Psoas muscle (tissue), 8 donors: ENCODE data around the gene TMEM184B. TPM values are rescaled to one million over a fixed set of nuclear protein-coding genes. Genes with fewer than 3 reads are reported as not detected.
"Not testable (repeated sequence)": the region's sequence is repeated elsewhere in the genome, so short reads cannot be mapped to it uniquely, and the experiment has no call there.

Experiments
- ATAC-seq, 4 donors: fragments of 200-7000 bp; cut with Tn5 transposase; one replicate each; pipeline ENCODE4 v1.9.1; 2020; ENCODE audit warnings: moderate library complexity in 3 of 4, mild to moderate bottlenecking in 2 of 4
- DNase-seq, 2 donors: peaks; one replicate each; pipeline ENCODE4 v3.0.0-alpha.2; 2020
- H3K27ac ChIP-seq: fragments of 200-600 bp; one replicate; pipeline ENCODE4 v1.8.0; 2022
- H3K27me3 ChIP-seq, 3 donors: fragments of 200-600 bp in 1 of 3; one replicate each; pipeline versions ENCODE4 v1.6.1 to v1.8.0; 2013 to 2022; ENCODE audit warnings: low read length in 2 of 3, mild to moderate bottlenecking in 2 of 3, moderate library complexity in 1 of 3; ENCODE audit not compliant: insufficient read depth in 3 of 3
- H3K36me3 ChIP-seq, 2 donors: fragments of 200-600 bp in 1 of 2; one replicate each; pipeline versions ENCODE4 v1.6.1 to v1.8.0; 2013 to 2022; ENCODE audit warnings: low read depth in 1 of 2, mild to moderate bottlenecking in 1 of 2, moderate library complexity in 1 of 2; ENCODE audit not compliant: insufficient read depth in 1 of 2
- H3K4me1 ChIP-seq: fragments of 200-600 bp; one replicate; pipeline ENCODE4 v1.8.0; 2022
- H3K4me3 ChIP-seq: fragments of 200-600 bp; one replicate; pipeline ENCODE4 v1.8.0; 2022; ENCODE audit warnings: mild to moderate bottlenecking
- H3K9me3 ChIP-seq: fragments of 200-600 bp; one replicate; pipeline ENCODE4 v1.8.0; 2022
- CTCF ChIP-seq: fragments of 200-600 bp; IDR thresholded peaks from one replicate; pipeline ENCODE4 v1.8.0; 2022; ENCODE audit warnings: antibody characterized with exemption
- WGBS, 3 donors: extraction: QIAGEN DNeasy Blood & Tissue Kit; methylation state at CpG; one replicate each; pipeline versions ENCODE4 v1.1.6 to v1.1.7; 2013; 5-methylcytosine and 5-hydroxymethylcytosine counted together
- intact Hi-C, 2 donors: fragments of 100-400 bp; cut with DNase I; formaldehyde crosslinking; loops; one replicate each; pipeline versions ENCODE4 v1.11.0 to v1.14.2; 2022
- polyA plus RNA-seq, 3 donors: library from polyadenylated mRNA; stranded (reverse); fragments of 200-250 nt; gene quantifications; one replicate each; pipeline ENCODE4 v1.2.3, GENCODE V29; 2013
- total RNA-seq, 4 donors: library from RNA; stranded (reverse); fragmentation: NEBNext Ultra II Directional in 2 of 4; extraction: Animal tissue kit (Norgen Biotek cat#: 25700) in 2 of 4; gene quantifications; one replicate each; pipeline versions ENCODE4 v1.2.1 to v1.2.4, GENCODE V29; 2021 to 2023
- donor health status: healthy with polysubstance abuse.
- donor health status: DM: no; HTN: no; CAD: no; lungs with moderate emphysema.
- donor health status: Bipolar disorder and iron deficiency.
- donor health status: healthy.
- donor health status: DM: yes; HTN: yes; CAD: no.
- donor health status: DM: no; HTN: no; CAD: no.
- donor health status: DM: no; HTN: no; CAD: no.
- donor health status: DM: yes; HTN: yes; CAD: no.

Gene TMEM184B
- total and polyA plus RNA-seq, 7 donors: 13.6 to 40.3 (median 26.4) TPM

GRCh38 chr22:38186429-38186828 lies 86.4 kb downstream of the TMEM184B start:
- intact Hi-C loops: no loop called here

GRCh38 chr22:38184788-38185187 lies 88.0 kb downstream of the TMEM184B start:
- intact Hi-C loops: no loop called here
- no peak for TF ChIP-seq CTCF
- H3K27me3 ChIP-seq: no peaks in the 10 kb centered on the region
- H3K4me1 ChIP-seq: peaks cover 31% of the 10 kb centered on the region
- peak overlapping the region; percentile 9 for H3K27ac ChIP-seq
- 76 to 78% (median 77%) methylated on average over 7 of the region's 7 CpGs for WGBS, 3 donors
- H3K9me3 ChIP-seq: no peaks in the 10 kb centered on the region
- H3K4me3 ChIP-seq: no peak overlapping the region
- H3K36me3 ChIP-seq: no peaks in the 10 kb centered on the region
- no peak for ATAC-seq
- peak in 1 of 2 donors; percentile 10 for DNase-seq

More at GRCh38 chr22:38186429-38186828, 86.4 kb downstream of the TMEM184B start:
- Histone ChIP-seq H3K27me3 (no peaks in the 10 kb centered on the region), H3K4me3 (no peak overlapping the region), H3K9me3 (no peaks in the 10 kb centered on the region), H3K27ac (peak overlapping the region; percentile 77), H3K36me3 (no peaks in the 10 kb centered on the region), H3K4me1 (peaks cover 20% of the 10 kb centered on the region)
- ATAC-seq (no peak), DNase-seq (no peak)
- 65 to 70% (median 68%) methylated on average over 5 of the region's 5 CpGs for WGBS, 3 donors
- TF ChIP-seq CTCF: no peak

- H3K36me3 ChIP-seq: no peaks in the 10 kb centered on the region
- peak within 1 kb of the TSS; percentile 80 for H3K4me3 ChIP-seq
- TF ChIP-seq CTCF: no peak
- peaks cover 55% of the 10 kb centered on the region for H3K4me1 ChIP-seq
- ATAC-seq (peak; percentile 84 to 88 (median 86)), DNase-seq (peak; percentile 98 to 99)
- no peaks in the 10 kb centered on the region for H3K27me3 ChIP-seq
- 0 to 1% (median 1%) methylated on average over 34 to 48 of the region's 48 CpGs for WGBS, 3 donors
- H3K27ac ChIP-seq: peak within 1 kb of the TSS; percentile 99
- intact Hi-C loops: loop anchor here in 1 of 2 donors (2.0 kb wide), 1 partner anchor 19 kb away; the partner anchor contains the start of gene MAFF
- H3K9me3 ChIP-seq: no peaks in the 10 kb centered on the region
These were observed 91.2 kb downstream of the TMEM184B start, which contains the start of gene PLA2G6 for GRCh38 chr22:38181453-38182200. TSS of gene PLA2G6 (minus strand) at chr22:38181830. CDS start at chr22:38169426, 12,404 bp downstream.

GRCh38 chr22:38180841-38181452 lies 91.9 kb downstream of the TMEM184B start:
- DNase-seq: peak; percentile 46 to 70
- Histone ChIP-seq H3K36me3 (no peaks in the 10 kb centered on the region), H3K9me3 (no peaks in the 10 kb centered on the region), H3K4me1 (peaks cover 58% of the 10 kb centered on the region), H3K27ac (peak overlapping the region; percentile 99), H3K4me3 (peak overlapping the region; percentile 80), H3K27me3 (no peaks in the 10 kb centered on the region)
- peak in 3 of 4 donors; percentile 22 to 44 (median 35) for ATAC-seq
- intact Hi-C loops: no loop called here
- 11 to 14% (median 11%) methylated on average over 14 of the region's 14 CpGs for WGBS, 3 donors
- no peak for TF ChIP-seq CTCF

GRCh38 chr22:38178605-38178937 lies 94.2 kb downstream of the TMEM184B start:
- ATAC-seq, H3K27me3 ChIP-seq, H3K9me3 ChIP-seq, H3K4me3 ChIP-seq, DNase-seq, H3K36me3 ChIP-seq, intact Hi-C loops: not testable (repeated sequence)
- 90 to 96% (median 94%) methylated on average over 7 of the region's 7 CpGs for WGBS, 3 donors
- H3K4me1 ChIP-seq: peaks cover 66% of the 10 kb centered on the region
- peak overlapping the region; percentile 99 for H3K27ac ChIP-seq
